NB4 (cell line): ENCODE measurements around the gene AHRR.

ENCODE experiments used
- DNase-seq: peaks from one replicate; pipeline ENCODE4 v3.0.0; 2010; ENCODE audit warnings: low read depth
- H3K4me3 ChIP-seq: one replicate; pipeline ENCODE4 v1.5.1; 2011; ENCODE audit warnings: mild to moderate bottlenecking, low read depth, low read length, moderate library complexity
- CTCF ChIP-seq: IDR thresholded peaks from one replicate; pipeline ENCODE4 v1.5.1; 2012; ENCODE audit warnings: low read depth, low read length
- MAX ChIP-seq: IDR thresholded peaks from 2 replicates; pipeline ENCODE4 v1.6.1; 2011; ENCODE audit warnings: low read depth, low read length
- MYC ChIP-seq: IDR thresholded peaks from 2 replicates; pipeline ENCODE4 v1.6.1; 2011; ENCODE audit warnings: low read depth, low read length
- POLR2A ChIP-seq: IDR thresholded peaks from 2 replicates; pipeline ENCODE4 v1.6.1; 2011; ENCODE audit warnings: mild to moderate bottlenecking; ENCODE audit not compliant: insufficient read length; ENCODE audit errors: extremely low read depth

The AHRR gene

GRCh38 chr5:466661-467310 is 145.3 kb downstream of the AHRR start:
- no peak overlapping the region for H3K4me3 ChIP-seq
- DNase-seq, result no peak
- TF ChIP-seq MYC (no peak), POLR2A (no peak), MAX (no peak), CTCF (no peak)

- TF ChIP-seq MAX, result no peak
- no peak for TF ChIP-seq POLR2A
- no peak for TF ChIP-seq MYC
- TF ChIP-seq CTCF, result no peak
- H3K4me3 ChIP-seq, result no peak overlapping the region
- DNase-seq, result no peak
Observed at GRCh38 chr5:468401-468800, 146.9 kb downstream of the AHRR start.

GRCh38 chr5:469752-470483 is 148.4 kb downstream of the AHRR start:
- TF ChIP-seq MAX (0 out of 2 replicates have a peak, but pooled peaks have one; percentile 2), POLR2A (no peak), CTCF (no peak), MYC (no peak)
- no peak overlapping the region for H3K4me3 ChIP-seq
- DNase-seq, result no peak

GRCh38 chr5:470961-471749 is 149.6 kb downstream of the AHRR start:
- DNase-seq, result no peak
- peak overlapping the region; percentile 69 for H3K4me3 ChIP-seq
- no peak for TF ChIP-seq CTCF
- no peak for TF ChIP-seq MAX
- no peak for TF ChIP-seq POLR2A
- TF ChIP-seq MYC, result no peak

DNA sequence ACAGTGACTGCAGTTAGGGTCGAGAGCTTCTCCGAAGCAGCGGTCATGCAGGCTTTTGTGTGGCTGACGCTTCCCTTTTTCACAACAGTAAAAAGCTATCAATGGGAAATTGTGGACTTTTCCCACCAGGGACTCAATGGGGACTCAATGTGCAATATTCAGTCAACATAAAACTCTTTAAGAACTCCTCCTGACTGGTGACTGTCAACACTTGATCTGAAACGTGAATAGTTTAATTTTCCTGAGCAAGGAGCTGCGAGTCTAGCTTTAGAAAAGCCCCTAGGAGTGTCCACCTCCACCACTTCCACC is 150.2 kb downstream of the AHRR start:
- TF ChIP-seq MYC (no peak), MAX (peak; percentile 49; the same call in 1 of the 2 replicates)
- peak; percentile 62 for DNase-seq
- peak overlapping the region; percentile 69 for H3K4me3 ChIP-seq
